ENCODE data around the gene SLC48A1.
A peak's percentile ranks its signal among the peaks of the same experiment; 100 is the strongest.

SLC48A1 gene

DNA sequence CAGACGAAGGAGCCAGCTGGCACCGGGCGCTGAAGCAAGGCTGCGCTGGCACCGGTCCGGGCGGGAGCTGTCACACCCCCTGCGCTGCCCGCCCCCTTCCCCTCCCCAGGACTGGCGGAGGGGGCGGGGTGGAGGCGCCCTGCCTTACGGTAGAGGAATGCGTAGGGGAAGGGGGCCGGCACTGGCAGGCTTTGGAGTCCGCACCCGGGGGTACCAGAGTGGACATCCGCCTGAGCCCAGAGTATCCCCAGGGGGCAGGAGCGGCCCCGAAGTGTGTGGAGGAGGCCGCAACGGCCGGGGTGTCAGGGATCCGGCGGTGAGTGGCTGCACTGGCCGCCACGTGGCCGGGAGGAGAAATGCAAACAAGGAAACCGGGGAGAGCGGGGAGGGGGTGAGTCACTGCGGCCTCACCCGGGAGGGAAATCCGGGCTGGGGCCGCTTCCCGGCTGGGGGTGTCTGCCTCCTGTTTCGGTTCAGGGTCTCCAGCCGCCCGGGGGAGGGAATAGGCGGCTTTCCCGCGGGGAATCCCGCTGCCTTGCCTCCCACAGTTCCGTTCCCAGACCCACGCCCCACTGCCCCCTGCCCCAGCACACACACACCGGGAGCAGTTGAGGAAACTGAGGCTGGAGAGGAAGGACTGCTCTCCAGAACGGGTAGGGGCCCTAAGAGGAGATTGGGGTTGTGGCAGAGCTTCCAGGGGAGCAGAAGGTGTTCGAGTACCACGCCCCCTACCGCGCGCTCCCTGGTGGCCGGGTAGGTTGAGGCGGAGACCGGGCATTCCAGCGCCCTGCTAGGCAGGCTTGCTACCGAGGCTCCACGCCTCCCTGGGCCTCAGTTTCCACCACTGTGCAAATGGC is 14.0 kb upstream of the SLC48A1 start, which contains the start of gene RAPGEF3:
Gene RAPGEF3, minus strand, starts transcription at position 47 of the 857 bp plus-strand sequence. CDS start 324 bp downstream, outside the sequence.
- peak; percentile 47 for DNase-seq

DNA sequence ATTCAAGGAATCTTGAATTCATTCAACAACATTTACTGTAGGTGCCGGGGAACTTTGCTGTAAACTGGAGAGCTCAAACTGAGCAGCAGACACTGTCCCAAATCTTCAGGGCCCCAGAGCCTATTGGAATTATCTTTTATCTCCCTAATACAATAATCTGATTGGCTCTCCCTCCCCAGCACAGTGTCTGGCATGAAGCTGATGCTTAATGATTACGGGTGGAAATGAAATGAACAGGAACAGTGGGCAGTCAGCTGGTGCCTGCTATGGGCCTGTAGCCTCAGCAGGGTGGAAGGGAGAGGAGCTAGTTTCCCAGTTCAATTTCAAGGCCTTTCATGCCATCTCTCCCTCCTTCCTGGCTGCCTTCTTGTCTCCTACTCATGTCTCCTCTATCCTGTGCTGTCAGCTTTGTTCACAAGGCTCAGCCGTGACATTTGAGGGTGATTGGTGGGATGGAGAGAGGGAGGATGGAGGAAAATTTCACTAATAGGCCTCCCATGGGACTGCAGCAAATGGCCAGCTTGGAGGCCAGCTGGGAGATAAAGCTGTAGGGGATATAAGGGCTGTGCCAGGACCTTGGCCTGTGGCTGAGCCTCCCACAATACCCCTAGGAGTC is 10.1 kb upstream of the SLC48A1 start:
- no peak for DNase-seq

DNA sequence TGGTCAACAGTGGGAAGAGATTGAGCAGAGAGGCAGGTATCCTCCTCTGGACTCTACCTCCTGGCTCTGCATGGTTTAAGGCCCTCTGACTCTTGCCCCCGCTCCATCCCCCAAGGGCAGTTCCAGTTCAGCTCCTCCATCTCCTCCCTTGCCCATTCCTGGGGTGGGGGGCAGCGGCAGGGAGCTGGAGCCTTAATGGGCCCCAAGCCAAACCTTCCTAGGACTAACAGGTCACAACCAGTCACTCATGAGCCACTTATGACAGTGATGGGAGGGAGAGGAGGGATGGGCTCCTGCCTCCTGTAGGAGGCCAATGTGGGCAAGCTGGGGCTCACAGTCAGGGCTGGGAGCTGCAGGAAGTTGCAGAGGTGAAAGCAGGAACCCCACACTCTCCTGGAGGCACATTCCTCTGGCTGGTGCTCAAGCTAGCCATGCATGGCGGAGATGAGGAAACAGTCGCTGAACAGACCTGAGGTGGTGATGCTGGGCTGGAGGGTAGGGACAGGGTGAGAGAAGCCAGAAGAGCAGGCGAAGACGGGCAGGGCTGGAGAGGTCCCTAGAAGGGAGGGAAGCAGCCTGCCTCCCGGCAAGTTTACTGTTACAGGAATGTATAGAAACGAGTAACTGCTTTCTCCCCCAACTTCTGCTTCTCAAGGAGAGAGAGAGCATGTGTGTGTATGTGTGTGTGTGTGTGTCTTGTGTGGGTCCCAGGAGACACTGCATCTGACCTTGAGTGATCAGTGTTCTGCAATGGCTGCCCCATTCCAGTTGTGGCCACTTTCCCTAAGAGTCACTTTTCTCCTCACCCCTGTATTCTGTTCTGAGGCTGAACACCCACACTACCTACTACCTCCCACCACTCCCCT is 9.3 kb upstream of the SLC48A1 start:
- no peak for DNase-seq

DNA sequence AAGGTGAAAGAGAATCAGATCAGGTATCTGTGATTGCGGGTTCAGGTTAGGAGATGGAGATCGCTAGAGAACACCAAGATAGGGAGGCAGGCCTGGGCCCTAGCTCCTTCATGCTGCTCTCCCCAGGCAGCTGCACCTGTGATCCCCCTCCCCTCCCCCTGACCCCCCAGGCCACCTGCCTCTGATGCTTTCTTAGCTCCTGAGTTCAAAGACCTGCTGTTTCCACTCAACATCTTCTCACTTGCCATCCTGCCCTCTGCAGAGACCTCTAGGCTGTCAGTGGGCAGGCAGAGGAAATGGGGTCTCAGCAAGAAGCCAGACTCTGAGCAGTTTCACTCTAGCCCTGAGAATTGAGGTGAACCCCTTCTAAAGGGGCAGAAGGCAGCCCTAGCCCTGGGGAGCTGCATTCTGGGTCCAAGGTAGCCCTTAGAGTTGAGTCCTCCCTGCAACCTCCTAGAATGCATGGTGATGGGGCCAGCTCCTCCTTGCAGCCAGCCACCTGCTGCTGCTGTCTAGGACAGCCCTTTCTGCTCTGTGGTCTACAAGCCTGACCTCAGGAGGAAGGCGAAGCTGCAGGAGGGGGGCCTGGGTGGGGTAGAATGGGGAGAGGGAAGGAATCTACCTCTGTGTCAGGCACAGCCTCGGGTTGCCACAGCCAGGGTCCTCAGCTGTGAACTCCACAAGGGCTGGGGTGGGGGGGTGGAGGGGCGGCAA is 6.4 kb upstream of the SLC48A1 start:
- no peak for DNase-seq

DNA sequence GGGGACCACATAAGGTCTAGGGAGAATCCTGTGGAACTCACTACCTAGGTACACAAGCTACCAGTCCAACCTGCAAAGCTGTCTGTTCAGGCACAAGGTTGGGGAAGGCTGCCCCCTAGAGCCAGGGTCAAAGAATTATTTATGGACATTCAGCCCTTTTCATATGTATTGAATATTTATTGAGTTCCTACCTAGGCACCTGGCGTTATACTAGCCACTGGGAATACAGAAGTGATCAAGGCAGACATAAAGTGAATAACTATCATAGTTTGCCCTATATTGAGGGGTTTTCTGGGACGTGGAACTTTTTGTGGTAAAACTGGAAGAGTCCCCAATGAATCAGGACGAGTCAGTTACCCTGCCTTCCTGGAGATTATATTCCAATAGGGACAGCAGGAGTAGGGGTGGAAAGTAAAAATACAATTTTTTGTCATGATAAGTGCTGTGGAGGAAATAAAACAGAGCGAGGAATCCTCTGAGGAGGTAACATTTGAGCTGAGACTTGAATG is 5.8 kb upstream of the SLC48A1 start:
- no peak for DNase-seq

DNA sequence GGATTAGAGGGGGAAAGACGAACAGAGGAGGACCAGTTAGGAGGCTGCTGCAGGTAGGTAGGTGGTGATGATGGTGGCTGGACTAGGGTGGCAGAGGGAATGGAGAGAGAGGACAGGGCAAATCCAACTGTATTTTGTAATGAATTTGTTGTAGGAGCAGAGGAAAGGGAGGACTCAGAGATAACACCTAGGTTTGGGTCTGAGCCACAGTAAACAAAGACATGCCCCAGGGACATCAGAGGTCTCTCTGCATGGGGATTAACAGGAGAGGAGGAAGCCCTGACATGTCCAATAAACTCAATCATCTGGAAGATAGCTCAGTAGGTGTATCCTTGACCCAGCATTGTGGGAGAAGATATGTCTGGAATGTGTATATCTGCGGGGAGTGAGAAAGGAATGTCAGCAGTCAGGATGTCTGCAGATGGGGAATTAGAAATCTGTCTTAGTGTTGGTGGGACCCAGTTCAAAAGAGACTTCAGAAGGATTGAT is 4.7 kb upstream of the SLC48A1 start:
- DNase-seq: peak; percentile 56

DNA sequence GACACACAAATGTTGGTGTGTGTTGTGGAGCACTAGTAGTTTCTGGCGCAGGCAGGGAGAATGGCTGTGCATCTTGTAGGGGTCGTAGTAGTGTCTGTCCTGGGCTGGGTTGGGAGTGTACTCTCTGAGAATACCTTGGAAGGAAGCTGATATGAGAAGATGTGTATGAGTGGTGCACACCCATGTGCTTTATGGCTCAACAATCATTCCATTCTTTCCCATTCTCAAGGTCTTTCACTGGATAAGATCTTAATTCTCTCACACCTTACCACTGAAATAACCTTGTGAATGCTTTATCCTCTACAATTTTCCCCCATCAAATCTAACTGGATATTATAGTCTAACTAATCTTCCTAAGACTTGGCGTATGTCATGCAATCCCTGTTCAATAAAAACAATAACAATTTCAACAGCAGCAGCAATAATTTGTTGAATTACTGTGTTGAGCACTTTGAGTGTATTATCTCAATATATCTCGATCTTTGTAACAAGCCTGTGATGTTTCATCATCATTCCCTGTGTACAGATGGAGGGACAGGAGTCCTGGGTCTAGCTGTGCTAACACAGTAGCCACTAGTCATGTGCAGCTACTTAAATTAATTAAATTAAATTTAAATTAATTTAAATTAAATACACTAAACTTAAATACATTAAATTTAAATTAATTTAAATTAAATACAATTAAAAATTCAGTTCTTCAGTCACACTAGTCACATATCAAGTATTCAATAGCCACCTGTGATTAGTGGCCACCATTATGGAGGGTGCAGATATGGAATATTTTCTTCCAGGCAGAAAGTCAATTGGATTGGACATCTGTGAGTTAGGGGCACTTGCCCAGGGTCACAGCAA is 3.6 kb upstream of the SLC48A1 start:
- no peak for DNase-seq

DNA sequence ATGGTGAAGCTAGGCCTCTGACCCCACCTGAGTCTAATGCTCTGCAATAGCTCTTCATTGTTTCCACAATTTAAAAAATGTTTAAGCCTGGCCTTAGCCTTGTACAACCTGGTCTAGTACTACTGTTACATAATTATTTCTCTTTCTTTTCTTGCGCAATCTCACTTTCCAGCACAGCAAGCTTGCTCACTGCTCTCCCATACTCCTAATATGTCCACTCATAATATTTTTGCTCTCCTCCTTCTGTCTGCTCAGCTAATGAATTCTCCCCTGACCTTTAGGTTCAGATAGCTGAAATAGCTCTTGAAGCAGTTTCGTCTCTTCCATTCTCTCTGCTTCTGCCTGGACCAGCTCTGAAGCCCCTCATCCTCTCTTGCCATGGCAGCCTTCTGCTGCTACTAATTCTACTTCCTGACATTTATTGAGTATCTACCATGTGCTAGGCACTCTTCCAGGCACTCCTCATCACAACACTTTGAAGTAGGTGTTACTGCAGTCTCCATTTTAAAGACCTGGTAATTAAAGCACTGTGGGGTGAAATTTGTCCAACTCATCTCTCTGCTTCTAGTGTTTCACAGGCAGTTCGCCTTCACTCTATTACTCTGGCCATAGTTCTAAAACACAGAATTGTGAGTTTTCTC is 2.8 kb upstream of the SLC48A1 start:
- DNase-seq: no peak

DNA sequence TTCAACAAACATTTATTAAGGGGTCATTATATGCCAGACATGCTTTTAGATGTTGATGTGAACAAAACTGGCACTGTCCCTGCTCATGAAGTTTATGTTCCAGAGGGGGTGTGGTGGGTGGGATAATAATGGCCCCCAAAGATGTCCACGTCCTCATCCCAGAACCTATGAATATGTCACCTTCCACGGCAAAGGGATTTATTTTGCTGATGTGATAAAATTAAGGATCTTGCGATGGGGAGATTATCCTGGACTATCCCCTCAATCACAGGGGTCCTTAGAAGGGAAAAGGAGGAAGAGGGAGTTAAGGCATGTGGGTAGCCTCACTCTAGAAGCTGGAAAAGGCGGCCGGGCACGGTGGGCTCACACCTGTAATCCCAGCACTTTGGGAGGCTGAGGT is 1.7 kb upstream of the SLC48A1 start:
- DNase-seq: no peak

DNA sequence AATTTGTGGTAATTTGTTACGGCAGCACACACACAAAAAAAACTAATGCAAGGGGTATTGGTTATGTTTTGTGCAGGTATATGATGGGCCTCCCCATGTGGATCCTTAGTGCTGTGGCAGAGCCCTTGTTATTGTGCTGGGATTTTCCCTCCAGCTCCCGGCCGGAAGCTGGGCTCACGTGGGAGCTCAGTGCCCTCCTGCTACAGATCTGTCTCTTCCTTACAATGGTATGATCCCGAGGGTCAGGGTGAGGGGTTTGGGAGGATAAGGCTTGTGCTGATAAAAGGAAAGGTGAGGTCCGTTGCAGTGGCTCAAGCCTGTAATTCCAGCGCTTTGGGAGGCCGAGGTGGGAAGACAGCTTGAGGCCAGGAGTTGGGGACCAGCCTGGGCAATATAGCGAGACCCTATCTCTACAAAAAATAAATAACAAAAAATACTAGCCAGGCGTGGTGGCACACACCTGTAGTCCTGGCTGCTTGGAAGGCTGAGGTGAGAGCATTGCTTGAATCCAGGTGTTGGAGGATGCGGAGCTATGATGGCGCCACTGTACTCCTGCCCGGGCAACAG is 861 bp upstream of the SLC48A1 start:
- no peak for DNase-seq

DNA sequence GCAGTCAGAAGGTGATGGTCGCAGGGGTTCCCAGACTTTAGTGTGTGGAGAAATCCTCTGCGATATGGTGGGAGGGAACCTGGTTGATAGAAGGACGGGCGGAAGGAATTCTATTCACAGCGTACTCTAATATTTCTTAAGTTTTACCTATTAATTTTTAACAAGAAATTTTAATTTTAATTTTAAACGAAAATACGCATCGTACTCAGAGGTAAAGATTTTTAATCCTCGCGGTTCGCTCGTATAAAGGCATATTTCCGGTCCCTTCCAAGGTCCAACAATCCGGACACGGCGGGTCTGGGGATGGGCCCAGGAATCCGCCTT is 338 bp upstream of the SLC48A1 start:
- DNase-seq: peak; percentile 35

DNA sequence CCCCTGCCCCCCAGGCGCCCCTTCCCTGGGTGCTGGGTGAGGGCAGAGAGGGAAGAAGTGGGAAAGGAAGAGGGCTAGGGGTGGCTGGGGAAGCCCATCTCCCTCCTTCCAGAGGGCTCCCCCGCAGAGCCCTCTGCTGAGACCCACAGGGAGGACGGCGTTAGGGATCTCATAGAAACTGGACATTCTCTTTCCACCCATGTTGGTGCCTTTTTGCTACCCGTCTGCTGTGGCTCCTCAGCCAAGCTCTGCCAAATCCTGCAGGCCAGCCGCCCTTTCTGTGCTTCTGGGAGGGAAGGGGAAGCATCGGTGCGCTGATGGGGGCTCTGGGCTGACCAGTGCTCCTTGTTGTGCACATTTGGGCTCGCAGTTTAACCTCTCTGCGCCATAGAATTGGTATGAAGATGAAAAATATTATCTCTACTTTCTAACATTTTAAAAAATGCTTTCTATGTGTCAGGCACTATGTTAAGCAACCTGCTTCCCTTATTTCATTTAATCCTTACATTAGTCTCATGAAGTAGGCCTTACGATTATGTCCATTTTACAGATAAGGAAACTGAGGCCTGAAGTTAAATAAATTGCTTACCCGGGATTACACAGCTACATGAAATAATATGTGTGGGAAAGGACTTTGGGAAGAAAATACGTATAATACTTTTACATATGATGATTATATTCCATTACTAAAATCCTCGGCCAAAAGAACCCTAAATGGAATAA is 981 bp downstream of the SLC48A1 start:
- DNase-seq: no peak

DNA sequence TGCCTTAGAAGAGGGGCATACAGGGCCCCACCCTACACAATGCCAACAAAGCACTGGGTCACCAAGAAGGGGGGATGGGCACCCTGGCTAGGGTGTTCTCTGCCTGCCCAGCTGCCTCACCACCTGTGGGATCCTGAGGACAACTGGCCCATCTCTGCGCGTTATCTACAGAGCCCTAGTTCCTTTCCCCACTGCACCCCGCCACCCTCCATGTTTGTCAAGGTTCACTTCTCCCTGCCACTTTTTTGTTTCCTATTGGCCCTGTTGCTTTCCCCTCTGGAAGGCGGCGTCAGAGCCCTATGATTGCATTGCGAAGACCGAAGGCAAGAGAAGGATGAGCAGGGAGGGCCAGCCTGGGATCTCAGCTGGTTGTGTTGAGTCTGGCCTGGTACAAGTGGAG is 1.6 kb downstream of the SLC48A1 start:
- no peak for DNase-seq

DNA sequence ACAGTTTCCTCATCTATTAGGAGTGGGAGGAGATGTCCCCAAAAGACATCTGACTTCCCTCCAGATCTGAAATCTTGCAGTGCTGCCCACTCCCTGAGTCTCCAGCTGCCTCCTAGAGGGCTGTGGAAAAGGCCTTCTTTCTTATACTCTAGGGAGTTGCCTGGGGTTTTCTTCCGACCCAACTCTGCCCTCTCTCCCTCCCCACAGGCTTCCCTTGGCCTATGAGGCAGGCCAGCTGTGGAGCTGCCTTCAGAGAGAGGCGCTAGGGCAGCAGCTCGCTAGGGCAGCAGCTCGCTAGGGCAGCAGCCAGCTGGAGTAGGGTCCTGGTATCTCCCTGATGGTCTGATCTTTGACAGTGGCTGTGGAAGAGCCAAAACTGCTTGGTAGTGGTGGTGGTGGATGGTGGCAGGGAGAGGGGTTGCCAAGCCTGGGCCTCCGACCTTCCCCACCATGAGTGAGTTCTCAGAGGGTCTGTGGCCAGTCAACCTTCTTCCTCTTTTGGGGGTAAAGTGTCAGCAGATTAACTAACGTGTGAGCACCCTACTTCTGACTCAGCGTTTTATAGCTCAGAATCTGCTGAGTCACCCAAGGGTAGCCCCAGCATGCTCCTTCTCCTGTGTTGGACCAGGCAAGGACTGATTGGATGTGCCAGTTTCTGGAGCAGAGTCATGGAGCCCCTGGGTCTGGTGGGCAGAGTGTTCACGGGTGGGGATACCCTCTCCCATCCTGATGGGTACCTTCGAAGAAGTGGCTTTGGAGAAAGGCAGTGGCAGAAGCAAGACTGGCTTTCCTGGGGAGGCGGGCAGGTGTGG is 2.3 kb downstream of the SLC48A1 start:
- no peak for DNase-seq

DNA sequence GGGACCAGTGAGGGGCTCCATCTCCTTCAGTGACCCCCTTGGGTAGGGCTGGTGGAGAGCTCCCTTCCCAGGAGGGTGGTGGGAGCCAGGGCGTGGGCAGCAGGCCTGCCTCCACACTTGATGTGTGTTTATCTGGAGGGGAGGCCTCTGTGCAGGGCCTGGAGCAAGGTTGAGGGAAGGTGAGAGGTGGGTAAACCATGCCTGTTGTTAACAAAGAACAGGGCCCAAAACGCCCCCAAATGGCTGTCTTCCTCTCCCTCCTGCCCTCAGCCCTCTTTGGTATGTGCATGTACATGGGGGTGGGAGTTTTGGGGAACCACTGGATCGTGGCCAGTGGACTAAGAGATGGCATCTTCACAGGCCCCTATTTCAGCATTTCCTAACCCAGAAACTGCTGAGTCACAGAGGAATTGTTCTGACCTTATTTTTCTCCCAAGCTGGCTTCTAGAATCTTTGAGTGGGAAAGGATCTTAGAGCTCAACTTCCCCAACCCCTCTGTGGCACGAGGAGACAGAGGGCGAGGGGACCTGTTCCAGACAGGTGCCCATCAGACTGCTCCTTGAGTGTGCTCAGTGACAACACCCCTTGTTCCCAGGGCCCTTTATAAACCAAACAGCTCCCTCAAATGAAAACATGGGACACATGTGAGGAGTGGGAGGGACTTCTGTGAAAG is 3.6 kb downstream of the SLC48A1 start:
- DNase-seq: no peak

DNA sequence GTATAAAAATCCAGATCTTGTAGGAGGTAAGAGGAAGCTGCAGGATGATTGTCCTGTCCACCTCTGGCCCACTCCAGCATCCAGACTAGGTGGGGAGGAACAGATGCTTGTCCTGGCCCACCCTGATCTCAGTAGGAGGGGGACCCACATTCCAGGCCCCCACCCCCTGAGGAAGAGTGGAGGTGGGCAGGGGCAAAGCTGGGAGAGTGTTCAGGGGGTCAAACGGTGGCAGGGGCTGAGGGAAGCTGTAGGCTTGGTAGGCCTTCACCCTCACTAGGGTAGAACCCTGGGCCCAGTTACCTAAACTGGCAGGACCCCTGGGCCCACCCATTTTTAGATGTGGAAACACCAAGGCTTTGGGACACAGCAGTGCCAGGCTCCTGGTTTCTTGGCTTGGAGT is 4.1 kb downstream of the SLC48A1 start:
- no peak for DNase-seq

DNA sequence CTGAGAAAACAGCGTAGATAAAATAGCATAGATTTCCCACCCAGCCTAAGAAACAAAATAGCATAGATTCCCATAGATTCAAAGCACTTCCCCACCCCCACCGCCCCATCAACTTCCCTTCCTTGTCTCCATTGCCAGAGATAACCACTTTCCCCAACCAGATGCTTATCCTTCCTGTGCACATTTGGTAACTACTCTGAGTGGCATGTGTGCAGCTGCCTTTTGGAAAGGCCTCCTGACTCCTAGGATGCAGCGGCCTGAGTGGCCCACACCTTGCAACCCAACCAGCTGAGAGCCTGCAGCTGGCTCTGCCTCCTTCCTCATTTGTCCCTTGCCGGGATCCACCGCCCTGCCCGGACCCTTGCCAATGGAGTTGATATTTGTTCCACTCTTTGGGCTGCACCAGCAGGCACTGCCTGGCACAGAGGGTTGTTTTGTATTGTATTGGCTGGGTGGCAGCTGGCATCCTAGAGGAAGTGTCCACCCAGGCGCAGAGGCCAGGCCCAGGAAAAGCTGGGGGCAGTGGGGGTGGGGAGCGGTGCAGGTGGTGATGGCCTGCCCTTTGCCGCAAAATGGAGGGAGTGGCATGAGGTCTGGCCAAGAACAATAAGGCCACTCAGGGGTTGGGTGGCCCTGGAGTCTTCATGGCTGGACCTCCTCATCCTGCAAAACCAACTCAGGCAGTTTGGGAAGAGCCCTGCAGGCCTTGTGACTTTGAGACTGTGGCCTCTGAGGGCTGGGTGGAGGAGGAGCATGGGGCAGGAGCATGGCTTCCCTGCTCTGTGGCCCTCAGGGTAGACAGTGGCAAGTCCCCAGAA is 4.9 kb downstream of the SLC48A1 start:
- DNase-seq: peak; percentile 17

DNA sequence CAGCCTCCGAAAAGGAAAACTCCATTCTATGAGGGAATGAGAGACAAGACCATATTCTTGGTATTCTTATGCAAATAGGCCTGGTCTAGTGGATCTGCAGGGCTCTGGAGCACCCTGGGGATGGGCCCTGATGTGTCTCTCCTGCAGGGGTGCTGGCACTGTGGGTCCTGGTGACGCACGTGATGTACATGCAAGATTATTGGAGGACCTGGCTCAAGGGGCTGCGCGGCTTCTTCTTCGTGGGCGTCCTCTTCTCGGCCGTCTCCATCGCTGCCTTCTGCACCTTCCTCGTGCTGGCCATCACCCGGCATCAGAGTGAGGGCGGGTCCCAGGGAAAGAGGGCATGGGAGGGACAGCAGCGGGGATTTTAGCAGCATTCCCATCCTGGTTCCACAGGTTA is 5.8 kb downstream of the SLC48A1 start:
- no peak for DNase-seq
